Glomerular visceral epithelial cell (primary cell): Measurements from ENCODE around the gene KLHL22.

Experiments used
- DNase-seq: peaks from one replicate; pipeline ENCODE4 v3.0.0-alpha.2; 2016; ENCODE audit errors: extremely low spot score

The KLHL22 gene

DNA sequence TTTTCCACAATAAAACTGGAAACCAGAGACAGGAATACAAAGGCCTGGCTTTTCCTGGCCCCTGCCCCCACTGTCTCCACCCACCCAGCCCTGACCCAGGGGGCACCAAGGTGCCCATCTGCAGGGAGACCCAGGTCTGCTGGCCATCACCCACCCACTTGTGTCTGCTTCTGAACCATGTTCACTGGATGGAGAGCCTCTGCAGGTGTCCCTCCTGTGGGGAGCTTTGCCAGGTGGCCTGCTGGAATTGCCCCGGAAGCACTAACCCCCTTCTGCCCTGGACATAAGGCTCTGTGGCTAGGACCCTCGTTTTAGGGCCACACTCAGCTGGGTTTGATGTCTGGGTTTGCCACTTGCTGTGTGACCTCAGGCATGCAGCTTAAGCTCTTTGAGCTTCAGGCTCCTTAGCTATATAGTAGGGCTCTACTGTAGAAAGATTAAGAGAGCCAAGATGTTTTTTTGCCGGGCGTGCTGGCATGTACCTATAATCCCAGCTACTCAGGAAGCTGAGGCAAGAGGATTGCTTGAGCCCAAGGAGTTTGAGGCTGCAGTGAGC, 61.8 kb downstream of the KLHL22 start:
- DNase-seq, result no peak

DNA sequence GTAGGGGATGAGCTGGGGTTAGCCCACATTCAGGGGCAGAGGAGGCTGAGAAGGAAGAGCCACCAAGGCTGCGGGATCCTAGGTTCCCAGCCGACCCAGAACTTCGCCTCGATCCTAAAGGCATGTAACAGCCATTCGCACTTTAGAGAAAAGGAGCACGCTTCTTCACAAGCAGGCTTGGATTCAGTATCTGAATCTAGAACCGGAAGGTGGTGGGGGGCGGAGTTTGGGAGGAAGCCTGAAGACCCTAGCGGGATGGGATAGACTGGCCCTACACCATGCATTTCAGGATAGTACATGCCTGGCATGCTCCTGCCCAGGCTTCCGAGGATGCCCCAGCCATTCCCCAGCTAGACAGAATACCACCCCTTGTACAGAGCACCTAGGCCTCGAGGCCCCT, 62.4 kb downstream of the KLHL22 start:
- no peak for DNase-seq

DNA sequence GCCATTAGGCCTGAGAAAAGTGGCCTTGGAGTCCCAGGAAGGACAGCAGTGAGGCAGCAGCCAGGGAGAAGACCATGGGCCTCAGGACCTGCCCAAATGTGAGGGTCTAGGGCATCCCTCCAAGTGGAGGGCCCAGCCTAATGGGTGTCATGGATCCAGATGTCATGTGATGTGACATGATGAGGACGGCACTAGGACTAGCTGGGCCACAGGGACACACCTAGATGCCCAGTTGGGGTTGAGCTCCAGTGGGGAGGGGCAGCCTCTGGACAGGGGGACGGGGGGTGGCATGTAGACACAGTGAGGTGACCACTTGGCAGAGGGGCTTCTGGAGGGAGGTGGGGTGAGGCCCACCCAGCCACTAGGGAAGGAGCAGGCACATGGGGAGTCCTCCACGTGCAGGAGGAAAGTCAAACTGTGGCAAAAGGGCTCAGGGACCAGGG, 63.3 kb downstream of the KLHL22 start:
- DNase-seq, result no peak

DNA sequence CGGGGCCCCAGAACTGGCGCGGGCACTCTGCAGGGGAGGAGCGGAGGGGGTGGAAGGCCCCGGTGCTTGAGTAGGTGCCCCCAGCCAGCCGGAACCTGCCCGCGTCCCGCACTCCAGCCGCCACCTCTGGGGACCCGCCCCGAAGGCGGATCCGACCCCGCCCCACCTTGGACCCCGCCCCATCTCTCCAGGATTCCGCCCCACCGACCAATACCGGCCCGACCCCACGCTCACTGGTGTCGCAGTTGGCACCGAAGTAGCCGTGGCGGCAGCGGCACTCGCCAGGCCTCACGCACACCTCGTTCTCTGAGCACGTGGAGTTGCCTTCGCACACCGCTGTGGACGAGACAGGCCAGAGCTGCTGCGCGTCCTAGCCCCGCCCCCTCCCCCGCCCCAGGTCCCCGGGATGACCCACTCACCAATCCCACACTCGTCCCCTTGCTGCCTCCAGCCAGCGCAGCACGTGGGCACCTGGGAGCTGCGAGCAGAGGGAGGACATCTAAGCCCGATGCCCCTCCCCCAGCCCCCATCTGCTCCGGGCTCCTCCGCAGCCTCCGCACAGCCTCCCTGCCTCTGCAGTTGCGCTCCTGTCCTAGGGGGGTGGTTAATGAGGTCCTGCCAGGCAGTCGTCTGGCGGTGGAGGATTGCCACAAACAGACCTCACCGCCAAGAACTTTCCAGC, 63.9 kb downstream of the KLHL22 start:
- DNase-seq, result no peak

DNA sequence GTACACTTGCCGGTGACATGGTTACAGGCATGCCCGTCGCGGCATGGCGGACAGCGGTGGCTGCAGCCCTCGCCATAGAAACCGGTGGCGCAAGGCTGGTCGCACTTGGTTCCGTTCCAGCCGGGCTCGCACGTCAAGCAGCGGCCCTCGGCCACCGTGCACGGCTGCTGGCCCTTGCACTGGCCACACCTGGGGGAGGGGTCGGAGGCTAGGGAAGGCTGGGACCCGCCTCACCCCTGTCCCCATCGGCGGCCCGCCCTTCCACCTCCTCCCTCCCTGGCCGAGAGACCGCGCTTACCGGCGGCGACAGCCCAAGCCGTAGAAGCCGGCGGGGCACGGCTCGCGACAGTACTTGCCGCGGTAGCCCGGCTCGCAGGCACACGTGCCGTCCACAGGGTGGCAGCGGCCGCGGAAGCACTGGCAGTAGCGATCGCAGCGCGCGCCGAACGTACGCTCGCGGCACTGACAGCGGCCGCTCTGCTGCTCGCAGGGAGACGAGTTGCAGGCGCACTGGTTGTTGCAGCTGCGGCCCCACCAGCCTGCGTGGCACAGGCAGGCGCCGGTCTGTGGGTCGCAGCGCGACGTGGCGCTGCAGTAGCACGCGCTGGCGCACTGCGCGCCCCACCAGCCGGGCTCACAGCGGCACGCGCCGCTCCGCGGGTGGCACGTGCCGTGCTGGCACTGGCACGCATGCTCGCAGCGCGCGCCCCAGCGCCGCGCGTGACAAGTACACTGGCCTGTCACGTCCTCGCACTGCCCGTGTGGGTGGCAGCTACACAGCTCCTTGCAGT, 64.7 kb downstream of the KLHL22 start:
- DNase-seq, result no peak

DNA sequence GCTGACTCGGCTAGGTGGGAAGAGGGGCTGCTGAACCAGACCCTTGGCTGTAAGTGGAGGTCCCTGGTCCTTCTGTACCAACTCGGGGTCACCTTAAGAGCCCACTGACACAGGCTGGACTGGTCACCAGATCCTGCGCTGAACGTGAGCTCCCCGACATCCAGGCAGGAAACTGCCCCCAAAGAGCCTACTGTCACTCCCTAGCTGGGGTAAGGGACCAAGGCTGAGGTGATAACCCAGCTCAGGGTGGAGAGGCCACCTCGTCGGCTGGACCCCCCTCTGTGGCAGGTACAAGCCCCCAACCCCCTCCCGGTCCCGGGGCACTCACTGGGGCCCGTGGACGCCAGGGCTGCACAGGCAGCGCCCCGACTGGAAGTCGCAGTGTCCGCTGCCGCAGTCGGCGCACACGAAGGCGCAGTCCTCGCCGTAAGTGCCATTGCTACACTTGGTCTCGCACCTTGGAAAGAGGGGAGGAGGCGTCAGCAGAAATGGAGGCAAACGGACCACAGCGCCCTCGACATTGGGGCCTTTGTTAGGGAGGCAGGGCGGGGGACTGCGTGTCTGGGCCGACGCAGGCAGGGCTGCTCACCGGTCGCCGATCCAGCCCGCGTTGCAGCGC, 65.4 kb downstream of the KLHL22 start:
- DNase-seq, result no peak

DNA sequence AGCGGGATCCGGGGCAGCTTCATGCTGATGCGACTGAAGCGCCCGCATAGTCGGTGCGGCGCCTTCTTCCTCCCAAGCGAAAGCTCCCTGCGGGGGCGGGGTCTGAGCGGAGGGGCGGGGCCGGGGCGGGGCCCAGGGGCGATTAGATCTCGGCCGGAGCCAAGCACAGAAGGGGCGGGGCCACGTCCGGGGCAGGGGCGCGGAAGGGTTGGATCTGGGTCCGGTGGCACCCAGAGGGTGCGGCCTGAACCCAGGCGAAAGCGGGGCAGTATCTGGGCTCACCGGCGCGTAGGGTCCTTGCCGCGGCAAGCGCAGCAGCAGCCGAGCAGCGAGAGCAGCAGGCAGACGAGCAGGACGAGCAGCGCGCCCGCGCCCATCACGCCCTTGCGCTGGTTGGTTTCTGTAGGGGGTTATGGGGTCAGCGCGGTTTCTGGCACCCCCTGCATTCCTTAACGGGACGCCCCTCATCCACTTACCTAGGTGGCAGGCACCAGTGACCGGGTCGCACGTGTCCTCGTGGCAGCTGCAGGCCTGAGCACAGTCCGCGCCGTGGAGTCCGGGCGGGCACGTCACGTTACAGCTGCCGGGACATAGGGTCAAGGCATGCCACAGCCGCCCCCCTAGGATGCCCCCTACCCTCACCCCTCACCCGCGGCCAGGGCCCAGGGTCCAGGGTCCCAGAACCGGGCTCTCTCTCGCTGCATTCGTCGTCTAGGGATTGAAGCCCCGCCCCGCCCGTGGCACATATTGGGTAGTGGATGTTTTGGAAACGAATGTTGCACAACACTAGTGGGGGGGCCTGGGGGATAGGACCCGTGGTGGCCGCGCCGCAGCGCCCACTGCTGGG, 66.1 kb downstream of the KLHL22 start:
- no peak for DNase-seq

DNA sequence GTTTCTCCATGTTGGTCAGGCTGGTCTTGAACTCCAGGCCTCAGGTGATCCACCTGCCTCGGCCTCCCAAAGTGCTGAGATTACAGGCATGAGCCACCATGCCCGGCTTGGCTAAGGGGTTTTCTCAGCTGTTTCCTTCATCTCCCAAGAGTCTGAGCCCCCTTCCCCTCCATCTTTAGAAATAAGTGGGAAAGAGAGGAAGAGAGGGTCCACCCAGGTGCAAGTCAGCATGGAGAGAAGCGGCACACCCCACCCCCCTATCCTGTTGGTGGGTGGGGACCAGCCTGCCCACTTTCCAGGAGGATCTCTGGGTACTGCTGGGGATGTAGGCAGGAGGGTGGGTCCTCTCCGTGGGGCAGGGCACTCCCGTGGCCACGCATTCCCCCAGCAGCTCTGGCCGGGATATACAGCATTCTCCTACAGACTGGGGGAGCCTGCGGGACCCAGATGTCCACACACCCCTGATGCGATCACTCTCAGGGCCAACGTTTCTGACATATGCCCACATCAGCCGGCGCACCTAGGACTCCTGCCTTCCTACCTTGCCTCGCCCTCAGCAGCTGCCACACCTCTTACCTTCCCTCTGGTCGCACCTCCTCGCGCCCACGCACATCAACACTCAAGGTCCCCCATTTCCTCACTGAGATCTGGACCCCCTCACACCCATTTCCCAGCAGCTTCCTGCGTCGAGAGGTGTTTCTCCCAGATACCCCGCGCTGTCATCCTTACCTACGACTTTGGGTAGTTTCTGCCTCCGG, 66.9 kb downstream of the KLHL22 start:
- no peak for DNase-seq

DNA sequence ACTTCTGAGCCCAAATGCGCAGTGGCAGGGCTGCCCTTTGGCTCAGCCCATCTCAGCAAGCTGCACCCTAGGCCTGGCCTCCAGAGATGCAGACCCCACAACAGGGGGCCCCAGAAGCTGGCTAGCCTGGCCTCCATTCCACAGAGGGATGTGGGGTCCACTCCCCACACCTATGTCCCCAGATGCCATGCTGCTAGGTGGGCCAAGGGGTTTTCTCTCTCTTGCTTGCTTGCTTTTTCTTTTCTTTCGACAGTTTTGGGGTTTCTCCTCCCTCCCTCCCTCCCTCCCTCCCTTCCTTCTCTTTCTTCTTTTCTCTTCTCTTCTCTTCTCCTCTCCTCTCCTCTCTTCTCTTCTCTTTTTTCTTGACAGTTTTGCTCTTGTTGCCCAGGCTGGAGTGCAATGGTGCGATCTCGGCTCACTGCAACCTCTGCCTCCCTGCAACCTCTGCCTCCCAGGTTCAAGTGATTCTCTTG, 67.6 kb downstream of the KLHL22 start:
- DNase-seq, result no peak

DNA sequence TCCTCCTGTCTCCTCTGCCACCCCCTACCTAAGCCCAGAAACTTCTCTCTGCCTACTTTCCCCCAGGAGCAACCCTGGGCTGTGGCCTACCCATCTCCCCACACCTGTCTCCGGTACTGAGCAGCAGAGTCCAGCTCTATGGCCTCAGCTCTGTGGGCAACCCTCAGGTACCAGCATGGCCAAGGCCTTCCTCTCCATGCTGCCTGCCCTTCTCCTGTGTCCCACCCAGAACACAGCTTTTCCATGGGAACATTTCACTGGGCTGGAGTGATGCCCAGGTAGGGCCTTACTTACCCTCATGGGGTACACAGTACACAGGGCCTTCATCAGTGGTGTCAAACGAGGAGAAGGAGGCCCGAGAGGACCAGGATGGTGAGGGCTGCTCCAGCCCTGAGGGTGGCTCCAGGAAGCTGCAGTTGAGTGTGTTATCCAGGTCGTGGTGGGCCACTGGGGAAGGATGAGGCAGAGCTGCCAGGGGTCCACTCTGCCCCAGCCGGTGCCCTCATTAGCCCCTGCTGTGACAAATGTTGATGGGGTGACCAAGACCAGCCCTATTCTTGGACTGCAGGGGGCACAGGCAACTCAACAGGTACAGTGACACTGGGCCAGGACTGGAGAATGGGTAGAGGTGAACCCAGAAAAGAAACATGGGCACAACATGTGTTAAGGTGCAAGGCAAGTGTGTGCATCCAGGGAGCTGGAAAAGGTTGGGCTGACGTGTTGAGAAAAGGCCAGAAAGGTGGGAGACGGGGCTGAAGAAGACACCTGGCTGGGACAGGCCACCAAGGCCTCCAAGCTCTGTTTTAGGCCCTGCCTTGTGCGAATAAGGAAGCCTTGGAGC, 68.3 kb downstream of the KLHL22 start:
- DNase-seq, result no peak

DNA sequence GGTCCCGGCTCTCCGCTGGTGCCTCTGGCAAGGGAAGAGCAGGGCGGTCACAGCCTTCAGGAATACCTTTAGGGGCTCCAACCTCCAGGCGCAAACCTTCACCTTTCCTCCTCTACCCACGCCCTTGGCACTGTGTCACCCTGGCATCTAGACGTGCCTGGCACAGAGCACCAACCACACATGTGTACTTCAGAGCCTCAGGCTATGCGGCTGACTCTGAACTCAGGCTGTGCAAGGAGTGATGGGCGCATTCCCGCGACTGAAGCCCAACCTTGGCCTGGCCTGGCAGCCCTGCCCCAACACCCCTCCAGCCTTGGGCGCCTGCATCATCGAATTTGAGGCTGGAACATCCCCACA, 69.4 kb downstream of the KLHL22 start:
- no peak for DNase-seq

DNA sequence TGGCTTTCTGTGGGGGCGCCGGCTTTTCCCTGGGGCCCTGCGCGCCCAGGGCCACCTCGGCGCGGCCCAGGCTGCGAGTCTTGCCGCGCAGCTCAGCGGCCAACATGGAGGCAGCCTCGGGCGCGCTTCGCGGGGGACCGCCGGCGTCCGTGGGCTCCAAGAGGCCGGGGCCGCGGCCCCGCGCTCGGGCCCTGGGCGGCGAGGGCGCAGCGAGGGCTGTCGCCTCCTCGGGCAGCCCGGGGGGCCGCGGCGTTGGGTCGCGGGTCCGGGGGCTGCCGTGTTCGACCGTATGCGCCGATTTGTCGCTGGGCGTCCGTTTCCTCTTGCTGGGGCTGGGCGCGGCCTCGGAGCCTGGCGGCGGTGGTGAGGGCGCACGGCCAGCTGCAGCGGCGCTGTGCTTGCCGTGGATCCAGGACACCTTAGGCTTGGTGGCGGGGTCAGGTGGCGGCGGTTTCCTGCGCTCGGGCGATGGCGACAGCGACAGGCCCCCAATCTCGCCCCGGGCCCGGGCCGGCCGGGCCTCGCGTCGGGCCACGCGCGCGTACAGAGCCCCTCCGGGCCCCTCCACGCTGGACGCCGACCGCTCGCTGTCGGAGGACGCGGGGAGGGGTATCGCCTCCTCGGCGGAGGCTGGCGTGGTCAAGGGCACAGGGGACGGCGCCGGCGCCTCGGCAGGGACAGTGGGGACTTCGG, 69.9 kb downstream of the KLHL22 start:
- no peak for DNase-seq

DNA sequence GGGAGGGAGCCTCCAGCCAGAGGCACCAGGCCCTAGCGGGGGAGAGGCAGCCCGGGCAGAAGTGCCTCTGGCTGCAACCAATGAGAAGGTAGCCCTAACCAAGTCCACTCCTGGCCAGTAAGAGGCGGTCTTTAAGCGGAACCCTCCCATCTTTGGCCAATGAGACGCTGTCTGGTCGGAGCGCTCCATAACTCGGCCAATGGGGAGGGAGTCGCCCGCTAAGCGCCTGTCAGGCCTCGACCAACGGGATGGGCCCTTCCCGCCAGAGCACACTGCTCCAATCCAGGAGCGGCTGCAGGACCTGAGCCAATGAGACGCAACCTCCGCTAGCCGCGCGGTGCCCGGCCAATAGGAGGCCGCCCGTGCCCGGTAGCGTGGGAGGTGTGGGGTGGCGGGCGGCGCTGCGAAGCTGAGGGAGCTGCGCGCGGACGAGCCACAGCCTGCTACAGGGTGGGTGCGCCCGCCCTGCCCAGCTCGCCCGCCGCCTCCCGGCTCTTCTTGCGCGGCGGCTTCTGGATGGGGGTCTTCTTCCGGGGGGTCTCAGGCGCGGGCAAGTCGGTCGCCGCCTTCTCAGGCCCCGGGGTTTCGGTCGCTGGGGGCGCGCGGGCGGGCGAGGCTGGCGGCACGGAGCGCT, 70.5 kb downstream of the KLHL22 start:
- DNase-seq, result no peak

DNA sequence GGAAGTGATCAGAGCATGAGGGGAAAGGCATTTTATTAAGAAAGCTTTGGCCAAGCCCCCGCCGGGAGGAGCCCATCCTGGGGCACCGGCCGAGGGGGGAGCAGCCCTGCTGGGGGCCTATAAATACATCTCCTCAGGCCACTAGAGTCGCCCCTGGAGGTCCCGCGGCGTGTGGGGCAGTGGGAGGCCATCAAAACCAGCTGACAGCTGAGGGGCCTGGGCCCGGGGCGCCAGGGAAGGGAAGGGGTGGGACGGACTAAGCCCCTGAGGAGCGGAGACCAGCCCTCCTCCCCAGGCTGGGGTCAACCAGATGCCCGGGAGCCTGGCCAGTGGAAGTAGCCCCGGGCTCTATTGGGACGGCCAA, 71.0 kb downstream of the KLHL22 start:
- DNase-seq, result no peak

DNA sequence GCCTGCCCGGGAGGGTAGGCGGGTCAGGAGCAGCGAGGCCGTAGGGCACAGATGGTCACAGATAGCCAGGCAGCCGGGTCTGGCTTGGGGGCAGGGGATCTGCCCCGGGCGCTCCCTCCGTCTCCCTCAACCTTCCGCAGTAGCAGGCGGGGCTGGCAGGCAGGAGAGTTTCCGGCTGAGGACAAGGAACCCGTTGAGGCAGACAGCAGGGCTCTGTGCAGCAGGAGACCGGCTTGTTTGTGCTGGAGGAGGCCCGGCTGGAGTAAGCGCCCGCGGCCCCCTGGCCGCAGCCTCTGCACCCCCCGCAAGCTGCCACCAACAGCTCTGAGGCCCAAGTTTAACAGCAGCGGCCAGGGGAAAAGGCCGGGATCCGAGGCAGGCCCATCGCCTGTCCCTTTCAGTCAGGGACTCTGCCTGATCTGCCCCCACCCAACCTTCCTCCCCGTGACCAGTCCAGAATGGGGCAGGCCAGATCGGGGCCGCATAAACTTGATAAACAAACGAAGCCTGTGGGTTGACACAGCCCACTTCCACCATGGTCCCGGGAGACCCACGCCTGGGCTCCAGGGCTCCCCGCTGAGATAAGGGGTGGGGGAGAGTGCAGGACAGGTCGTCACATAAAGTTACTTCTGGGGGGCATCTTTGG, 71.6 kb downstream of the KLHL22 start:
- no peak for DNase-seq

DNA sequence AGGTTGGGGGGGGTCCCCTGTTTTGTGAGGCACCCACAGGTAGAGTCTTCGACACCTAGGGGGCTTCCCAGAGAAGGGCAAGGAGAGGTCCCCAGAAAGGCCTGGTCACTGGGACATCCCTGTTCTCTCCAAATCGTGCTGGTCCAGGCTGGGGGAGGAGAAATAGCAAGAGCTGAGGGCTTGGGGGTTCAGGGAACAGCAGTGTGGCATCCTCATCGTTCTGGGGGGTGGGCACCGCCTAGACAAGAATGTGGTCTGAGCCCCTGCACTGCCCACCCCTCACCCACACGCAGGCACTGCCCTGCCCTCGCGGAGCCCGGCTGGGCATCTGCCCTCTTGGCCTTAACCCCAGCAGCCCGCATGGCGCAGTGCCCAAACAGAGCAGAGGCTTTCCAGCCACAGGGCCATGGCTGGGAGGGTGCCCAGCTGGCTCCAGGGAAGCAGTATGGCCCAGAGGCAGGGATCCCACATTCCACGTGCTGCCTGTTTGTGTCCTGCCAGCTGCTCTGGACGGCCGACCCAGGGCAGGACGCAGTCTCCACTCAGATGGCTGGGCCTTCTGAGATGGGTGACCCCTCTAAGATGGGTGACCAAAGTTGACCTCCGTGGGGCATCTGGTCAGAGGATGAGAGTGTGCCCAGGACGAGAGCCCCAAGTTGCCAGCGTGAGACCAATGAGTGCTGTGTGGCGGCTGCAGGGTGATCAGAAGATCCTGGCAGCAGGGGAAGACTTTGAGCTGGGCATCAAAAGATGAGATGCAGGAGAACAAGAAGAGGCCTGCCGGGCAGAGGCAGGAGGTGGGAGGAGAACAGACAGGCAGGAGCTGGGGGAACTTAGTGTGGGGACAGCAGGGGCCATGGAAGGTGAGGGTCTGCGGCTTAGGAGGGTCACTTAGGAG, 72.3 kb downstream of the KLHL22 start:
- no peak for DNase-seq

DNA sequence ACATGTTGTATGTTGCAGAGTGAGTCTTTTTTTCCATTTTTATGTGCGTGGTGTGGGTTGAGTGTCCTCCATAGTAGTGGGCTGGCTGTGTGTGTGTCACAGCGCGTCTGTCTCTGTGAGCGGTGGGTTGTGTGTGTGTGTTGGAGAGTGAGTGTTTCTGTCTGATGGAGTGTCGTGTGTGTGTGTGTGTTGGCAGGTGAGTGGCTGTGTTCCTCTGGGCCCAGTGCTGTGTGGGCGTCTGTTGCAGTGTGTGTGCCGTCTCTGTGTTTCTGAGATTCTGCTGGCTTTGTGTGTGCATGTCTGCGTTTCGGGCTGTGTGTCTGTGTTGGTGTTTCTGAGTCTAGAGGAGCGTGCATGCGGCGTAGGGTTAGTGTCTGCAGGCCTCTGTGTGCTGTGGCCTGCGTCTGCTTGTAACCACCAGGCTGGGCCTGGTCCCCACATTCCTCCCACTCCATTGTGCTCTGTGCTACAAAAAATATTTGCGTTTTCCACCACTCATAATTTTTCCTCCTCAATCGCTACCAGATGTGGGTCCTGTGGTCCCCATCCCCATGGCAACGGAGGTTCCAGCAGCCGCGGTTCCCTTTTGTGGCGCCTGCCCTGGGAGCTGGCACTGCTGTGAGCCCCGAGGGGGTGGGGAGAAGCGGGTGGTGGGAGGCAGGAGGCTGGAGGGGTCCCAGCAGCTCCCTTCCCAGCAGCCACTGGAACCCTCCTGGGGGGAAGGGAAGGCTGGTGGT, 73.2 kb downstream of the KLHL22 start:
- no peak for DNase-seq
